T-helper 2 cell treated with Interferon-gamma antibody and Interleukin-4, amounts not matched to agents 5 μg/mL and 100 μg/mL, for 36 hours (primary cell): ENCODE results near the gene COL3A1.

ENCODE experiments used
- DNase-seq: peaks from one replicate; pipeline ENCODE4 v3.0.0; 2021; ENCODE audit warnings: low spot score
- H3K27ac Mint-ChIP-seq: one replicate; pipeline ENCODE4 v1.8.0; 2021; ENCODE audit warnings: mild to moderate bottlenecking, mixed read lengths
- H3K27me3 Mint-ChIP-seq: one replicate; pipeline ENCODE4 v1.8.0; 2021; ENCODE audit warnings: low read depth, mixed read lengths
- H3K36me3 Mint-ChIP-seq: one replicate; pipeline ENCODE4 v1.8.0; 2021; ENCODE audit warnings: low read depth, mixed read lengths
- H3K4me1 Mint-ChIP-seq: one replicate; pipeline ENCODE4 v1.8.0; 2021; ENCODE audit warnings: low read depth, mixed read lengths
- H3K4me3 Mint-ChIP-seq: one replicate; pipeline ENCODE4 v1.8.0; 2022; ENCODE audit warnings: mild to moderate bottlenecking, moderate library complexity, mixed read lengths
- H3K9me3 Mint-ChIP-seq: one replicate; pipeline ENCODE4 v1.8.0; 2021; ENCODE audit warnings: mixed read lengths

Gene COL3A1

GRCh38 chr2:188983427-188984064, 9.4 kb downstream of the COL3A1 start:
- Mint-ChIP-seq H3K4me3 (no peak overlapping the region), H3K27me3 (peaks cover 3% of the 10 kb centered on the region), H3K36me3 (no peaks in the 10 kb centered on the region), H3K27ac (no peak overlapping the region), H3K9me3 (no peaks in the 10 kb centered on the region), H3K4me1 (peaks cover 5% of the 10 kb centered on the region)
- DNase-seq = no peak

GRCh38 chr2:188984065-188984491, 9.9 kb downstream of the COL3A1 start:
- no peak for DNase-seq
- H3K27me3 Mint-ChIP-seq = peaks cover 3% of the 10 kb centered on the region
- H3K27ac Mint-ChIP-seq = no peak overlapping the region
- no peaks in the 10 kb centered on the region for H3K4me1 Mint-ChIP-seq
- H3K9me3 Mint-ChIP-seq = no peaks in the 10 kb centered on the region
- H3K4me3 Mint-ChIP-seq = no peak overlapping the region
- no peaks in the 10 kb centered on the region for H3K36me3 Mint-ChIP-seq

- Mint-ChIP-seq H3K36me3 (no peaks in the 10 kb centered on the region), H3K9me3 (no peaks in the 10 kb centered on the region), H3K4me1 (no peaks in the 10 kb centered on the region), H3K27ac (no peak overlapping the region), H3K27me3 (peaks cover 3% of the 10 kb centered on the region), H3K4me3 (no peak overlapping the region)
- DNase-seq = no peak
Measured at GRCh38 chr2:188984680-188985079, 10.5 kb downstream of the COL3A1 start.

- H3K4me3 Mint-ChIP-seq = no peak overlapping the region
- no peaks in the 10 kb centered on the region for H3K4me1 Mint-ChIP-seq
- H3K9me3 Mint-ChIP-seq = no peaks in the 10 kb centered on the region
- H3K27me3 Mint-ChIP-seq = peaks cover 3% of the 10 kb centered on the region
- no peak for DNase-seq
- H3K27ac Mint-ChIP-seq = no peak overlapping the region
- no peaks in the 10 kb centered on the region for H3K36me3 Mint-ChIP-seq
Measured at GRCh38 chr2:188986839-188987238, 12.7 kb downstream of the COL3A1 start.

- Mint-ChIP-seq H3K27me3 (no peaks in the 10 kb centered on the region), H3K4me3 (no peak overlapping the region), H3K4me1 (no peaks in the 10 kb centered on the region), H3K36me3 (no peaks in the 10 kb centered on the region), H3K9me3 (no peaks in the 10 kb centered on the region), H3K27ac (no peak overlapping the region)
- no peak for DNase-seq
Measured at GRCh38 chr2:188993247-188993646, 19.1 kb downstream of the COL3A1 start.

GRCh38 chr2:188997263-188997662, 23.1 kb downstream of the COL3A1 start:
- H3K27me3 Mint-ChIP-seq = no peaks in the 10 kb centered on the region
- H3K4me1 Mint-ChIP-seq = peaks cover 4% of the 10 kb centered on the region
- DNase-seq = no peak
- no peak overlapping the region for H3K4me3 Mint-ChIP-seq
- H3K9me3 Mint-ChIP-seq = no peaks in the 10 kb centered on the region
- no peaks in the 10 kb centered on the region for H3K36me3 Mint-ChIP-seq
- H3K27ac Mint-ChIP-seq = no peak overlapping the region

- Mint-ChIP-seq H3K27ac (no peak overlapping the region), H3K4me1 (peaks cover 7% of the 10 kb centered on the region), H3K27me3 (no peaks in the 10 kb centered on the region), H3K9me3 (no peaks in the 10 kb centered on the region), H3K4me3 (no peak overlapping the region), H3K36me3 (no peaks in the 10 kb centered on the region)
- DNase-seq = no peak
Measured at GRCh38 chr2:189000221-189000620, 26.0 kb downstream of the COL3A1 start.

GRCh38 chr2:189002079-189002478, 27.9 kb downstream of the COL3A1 start:
- H3K9me3 Mint-ChIP-seq = no peaks in the 10 kb centered on the region
- no peak overlapping the region for H3K4me3 Mint-ChIP-seq
- no peaks in the 10 kb centered on the region for H3K27me3 Mint-ChIP-seq
- peaks cover 7% of the 10 kb centered on the region for H3K4me1 Mint-ChIP-seq
- no peak overlapping the region for H3K27ac Mint-ChIP-seq
- DNase-seq = no peak
- no peaks in the 10 kb centered on the region for H3K36me3 Mint-ChIP-seq

- no peaks in the 10 kb centered on the region for H3K4me1 Mint-ChIP-seq
- no peaks in the 10 kb centered on the region for H3K9me3 Mint-ChIP-seq
- H3K27ac Mint-ChIP-seq = no peak overlapping the region
- no peak overlapping the region for H3K4me3 Mint-ChIP-seq
- H3K36me3 Mint-ChIP-seq = no peaks in the 10 kb centered on the region
- DNase-seq = no peak
- no peaks in the 10 kb centered on the region for H3K27me3 Mint-ChIP-seq
Measured at GRCh38 chr2:189008555-189009262, 34.5 kb downstream of the COL3A1 start.

- no peak for DNase-seq
- no peaks in the 10 kb centered on the region for H3K9me3 Mint-ChIP-seq
- H3K4me1 Mint-ChIP-seq = no peaks in the 10 kb centered on the region
- no peak overlapping the region for H3K4me3 Mint-ChIP-seq
- no peaks in the 10 kb centered on the region for H3K36me3 Mint-ChIP-seq
- no peak overlapping the region for H3K27ac Mint-ChIP-seq
- no peaks in the 10 kb centered on the region for H3K27me3 Mint-ChIP-seq
Measured at GRCh38 chr2:189010536-189010935, 36.4 kb downstream of the COL3A1 start.

GRCh38 chr2:189012351-189012750, 38.2 kb downstream of the COL3A1 start:
- Mint-ChIP-seq H3K36me3 (no peaks in the 10 kb centered on the region), H3K4me1 (no peaks in the 10 kb centered on the region), H3K27ac (no peak overlapping the region), H3K9me3 (no peaks in the 10 kb centered on the region), H3K4me3 (no peak overlapping the region), H3K27me3 (no peaks in the 10 kb centered on the region)
- DNase-seq = no peak

GRCh38 chr2:189013031-189013430, 38.9 kb downstream of the COL3A1 start:
- DNase-seq = no peak
- H3K36me3 Mint-ChIP-seq = no peaks in the 10 kb centered on the region
- no peaks in the 10 kb centered on the region for H3K9me3 Mint-ChIP-seq
- H3K4me3 Mint-ChIP-seq = no peak overlapping the region
- H3K27me3 Mint-ChIP-seq = no peaks in the 10 kb centered on the region
- H3K27ac Mint-ChIP-seq = no peak overlapping the region
- no peaks in the 10 kb centered on the region for H3K4me1 Mint-ChIP-seq

- DNase-seq = no peak
- Mint-ChIP-seq H3K4me3 (no peak overlapping the region), H3K4me1 (no peaks in the 10 kb centered on the region), H3K36me3 (no peaks in the 10 kb centered on the region), H3K27me3 (no peaks in the 10 kb centered on the region), H3K27ac (no peak overlapping the region), H3K9me3 (no peaks in the 10 kb centered on the region)
Measured at GRCh38 chr2:189013671-189014448, 39.7 kb downstream of the COL3A1 start.

GRCh38 chr2:189014449-189015138, 40.4 kb downstream of the COL3A1 start:
- Mint-ChIP-seq H3K9me3 (no peaks in the 10 kb centered on the region), H3K36me3 (no peaks in the 10 kb centered on the region), H3K4me1 (no peaks in the 10 kb centered on the region), H3K27me3 (no peaks in the 10 kb centered on the region), H3K4me3 (no peak overlapping the region), H3K27ac (no peak overlapping the region)
- DNase-seq = no peak
